ENCODE measurements around the gene ROBO2.

Gene ROBO2, protein sequence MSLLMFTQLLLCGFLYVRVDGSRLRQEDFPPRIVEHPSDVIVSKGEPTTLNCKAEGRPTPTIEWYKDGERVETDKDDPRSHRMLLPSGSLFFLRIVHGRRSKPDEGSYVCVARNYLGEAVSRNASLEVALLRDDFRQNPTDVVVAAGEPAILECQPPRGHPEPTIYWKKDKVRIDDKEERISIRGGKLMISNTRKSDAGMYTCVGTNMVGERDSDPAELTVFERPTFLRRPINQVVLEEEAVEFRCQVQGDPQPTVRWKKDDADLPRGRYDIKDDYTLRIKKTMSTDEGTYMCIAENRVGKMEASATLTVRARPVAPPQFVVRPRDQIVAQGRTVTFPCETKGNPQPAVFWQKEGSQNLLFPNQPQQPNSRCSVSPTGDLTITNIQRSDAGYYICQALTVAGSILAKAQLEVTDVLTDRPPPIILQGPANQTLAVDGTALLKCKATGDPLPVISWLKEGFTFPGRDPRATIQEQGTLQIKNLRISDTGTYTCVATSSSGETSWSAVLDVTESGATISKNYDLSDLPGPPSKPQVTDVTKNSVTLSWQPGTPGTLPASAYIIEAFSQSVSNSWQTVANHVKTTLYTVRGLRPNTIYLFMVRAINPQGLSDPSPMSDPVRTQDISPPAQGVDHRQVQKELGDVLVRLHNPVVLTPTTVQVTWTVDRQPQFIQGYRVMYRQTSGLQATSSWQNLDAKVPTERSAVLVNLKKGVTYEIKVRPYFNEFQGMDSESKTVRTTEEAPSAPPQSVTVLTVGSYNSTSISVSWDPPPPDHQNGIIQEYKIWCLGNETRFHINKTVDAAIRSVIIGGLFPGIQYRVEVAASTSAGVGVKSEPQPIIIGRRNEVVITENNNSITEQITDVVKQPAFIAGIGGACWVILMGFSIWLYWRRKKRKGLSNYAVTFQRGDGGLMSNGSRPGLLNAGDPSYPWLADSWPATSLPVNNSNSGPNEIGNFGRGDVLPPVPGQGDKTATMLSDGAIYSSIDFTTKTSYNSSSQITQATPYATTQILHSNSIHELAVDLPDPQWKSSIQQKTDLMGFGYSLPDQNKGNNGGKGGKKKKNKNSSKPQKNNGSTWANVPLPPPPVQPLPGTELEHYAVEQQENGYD (N-terminal part only)

DNA sequence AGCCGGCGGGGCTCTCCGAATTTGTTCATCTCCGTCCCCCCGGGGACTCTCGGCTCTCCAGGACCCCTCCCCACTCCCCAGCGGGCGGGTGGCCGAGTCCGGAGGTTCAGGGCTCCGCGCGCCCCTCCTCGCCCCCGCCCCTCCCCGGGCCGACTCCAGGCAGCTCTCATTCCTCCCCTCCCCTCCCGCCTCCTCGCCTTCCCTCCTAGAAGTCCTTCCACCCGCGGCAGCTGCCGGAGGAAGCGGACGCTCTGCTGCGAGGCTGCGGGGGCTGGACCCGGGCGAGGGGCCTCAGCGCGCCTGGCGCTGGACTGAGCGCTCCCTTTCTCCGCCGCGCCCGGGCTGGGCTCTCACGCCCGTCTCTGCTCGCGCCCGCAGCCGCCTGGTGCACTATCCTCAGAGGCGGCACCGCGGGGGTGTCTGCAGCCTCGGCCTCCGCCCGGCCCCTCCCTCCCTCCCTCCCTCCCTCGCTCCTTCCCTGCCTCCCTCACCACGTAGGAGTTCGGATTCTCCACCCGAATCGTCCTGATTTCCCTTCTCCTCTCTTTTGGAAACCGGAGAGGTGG lies at the start of gene ROBO2:
Gene ROBO2 (plus strand): TSS at position 494 of the 566 bp plus-strand sequence. CDS start 687 bp downstream, outside the sequence.
- peak; percentile 27 to 35 for DNase-seq

- DNase-seq, result no peak
These were observed 49.3 kb upstream of the ROBO2 start for GRCh38 chr3:76990606-76991005.

- DNase-seq, result no peak
These were observed 48.7 kb upstream of the ROBO2 start for GRCh38 chr3:76991165-76991564.

GRCh38 chr3:76997733-76998132 lies 42.2 kb upstream of the ROBO2 start:
- DNase-seq, result no peak

DNA sequence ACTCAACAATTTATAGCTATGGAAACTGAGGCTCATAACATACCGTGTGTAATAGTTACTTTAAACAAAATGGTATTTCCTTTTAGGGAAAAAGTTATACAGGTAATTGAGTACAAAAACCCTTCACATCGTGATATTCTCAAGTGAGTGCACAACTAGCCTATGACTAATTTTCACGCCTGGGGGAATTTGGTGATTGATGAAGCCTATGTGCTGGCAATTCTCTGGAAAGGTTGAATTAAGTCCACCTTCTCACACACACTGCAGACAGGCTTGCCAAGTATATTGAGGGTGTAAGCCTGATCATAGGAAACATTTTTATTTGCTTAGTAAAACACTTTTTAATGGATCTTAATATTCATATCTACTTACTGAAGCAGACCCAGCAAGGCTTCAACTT lies 41.3 kb upstream of the ROBO2 start:
- DNase-seq, result no peak

DNA sequence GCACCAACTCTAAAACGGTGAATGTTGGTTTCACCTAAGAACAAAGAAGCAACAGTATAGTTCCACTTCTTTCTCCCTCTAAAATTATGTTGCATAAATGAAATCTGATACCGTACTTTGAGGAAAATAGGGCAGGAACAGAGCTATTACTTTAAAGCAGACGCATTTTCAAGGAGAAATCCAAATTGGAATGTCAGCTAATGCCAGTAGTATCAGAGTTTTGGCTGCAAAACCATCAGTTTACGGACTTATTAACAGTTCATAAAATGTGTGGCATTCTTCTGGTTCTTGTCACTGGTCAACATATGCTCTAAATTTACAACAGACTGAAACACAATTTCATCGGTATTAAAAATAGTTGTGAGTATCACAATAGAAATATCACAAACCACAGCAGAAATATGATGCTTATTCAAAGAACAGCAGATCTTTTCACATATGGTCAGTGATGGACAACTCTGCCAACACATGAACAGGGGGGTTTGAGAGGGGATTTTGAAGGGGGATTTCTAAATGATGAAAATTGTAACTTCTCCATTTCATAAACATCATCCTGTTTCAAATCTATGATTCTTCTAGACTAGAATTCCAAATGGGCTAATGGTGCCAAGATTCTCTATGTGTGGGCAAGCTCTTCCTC lies 38.7 kb upstream of the ROBO2 start:
- DNase-seq, result no peak

- DNase-seq, result no peak
These were observed 25.7 kb upstream of the ROBO2 start for GRCh38 chr3:77014226-77014625.

GRCh38 chr3:77025471-77025870 lies 14.4 kb upstream of the ROBO2 start:
- DNase-seq, result no peak

- no peak for DNase-seq
These were observed 12.8 kb upstream of the ROBO2 start for GRCh38 chr3:77026904-77027634.

GRCh38 chr3:77028005-77028404 lies 11.9 kb upstream of the ROBO2 start:
- DNase-seq, result no peak

DNA sequence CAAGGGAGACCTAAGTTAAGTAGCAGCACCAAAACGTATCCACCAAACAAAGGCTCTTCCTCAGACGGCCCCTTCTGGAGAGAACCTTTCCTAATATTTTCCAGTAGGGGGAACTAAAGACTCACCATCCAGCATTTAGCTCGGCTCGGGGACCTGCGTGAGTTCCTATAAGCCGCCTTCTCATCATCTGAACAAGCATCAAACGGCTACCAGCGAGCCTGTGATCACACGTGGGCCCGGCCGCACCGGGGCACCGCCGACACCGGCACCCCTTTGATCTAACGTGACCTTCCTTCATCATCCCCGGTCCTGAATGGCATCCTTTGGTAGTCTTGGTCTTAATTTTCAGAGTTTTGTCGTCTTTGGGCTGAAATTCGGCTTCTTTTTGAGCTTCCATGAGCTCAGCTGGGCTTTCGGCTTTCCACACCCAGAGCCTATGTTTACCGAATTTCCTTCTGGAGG lies 1.4 kb upstream of the ROBO2 start:
- peak; percentile 92 to 94 for DNase-seq

GRCh38 chr3:77038930-77039605 lies 831 bp upstream of the ROBO2 start:
- DNase-seq, result peak in 1 of 2 experiments; percentile 22

- no peak for DNase-seq
These were observed 317 bp downstream of the ROBO2 start for GRCh38 chr3:77040216-77040615.

DNA sequence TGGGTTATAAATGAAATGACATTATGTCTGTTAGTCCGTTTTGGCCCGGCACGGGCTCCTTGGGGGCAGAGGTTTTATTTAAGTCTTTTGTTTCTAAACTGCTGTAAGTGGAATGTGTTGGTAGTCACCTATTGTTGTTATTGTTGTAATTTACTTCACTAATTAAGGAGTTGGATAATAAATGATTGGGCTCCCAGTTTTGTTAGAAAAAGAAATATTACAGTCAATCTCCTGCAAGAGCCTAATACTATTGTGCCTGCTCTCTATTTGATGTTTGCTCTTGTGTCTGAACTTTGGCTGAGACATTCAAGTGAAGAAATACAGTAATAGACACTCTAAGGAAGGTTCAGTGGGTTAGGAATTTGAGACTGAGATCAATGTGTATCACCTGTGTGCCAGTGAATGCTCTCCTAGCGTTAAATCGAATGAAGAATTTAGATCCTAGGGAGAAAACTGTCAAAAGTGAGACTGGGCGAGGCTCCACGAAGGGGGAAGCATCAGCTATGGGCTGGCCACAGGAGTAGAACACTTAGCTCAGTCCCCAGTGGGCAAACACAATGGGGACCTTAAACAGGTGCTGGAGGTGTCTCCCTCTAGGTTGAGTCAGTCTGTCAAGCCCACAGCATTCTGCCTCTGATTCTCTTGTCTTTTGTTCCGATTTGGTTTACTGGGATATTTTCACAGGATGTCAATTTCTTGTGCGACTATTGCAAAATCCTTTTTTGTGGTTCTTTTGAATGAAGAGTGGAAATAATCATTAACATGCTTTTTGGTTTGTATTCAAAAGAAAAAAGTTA lies 1.2 kb downstream of the ROBO2 start:
- DNase-seq, result no peak

DNA sequence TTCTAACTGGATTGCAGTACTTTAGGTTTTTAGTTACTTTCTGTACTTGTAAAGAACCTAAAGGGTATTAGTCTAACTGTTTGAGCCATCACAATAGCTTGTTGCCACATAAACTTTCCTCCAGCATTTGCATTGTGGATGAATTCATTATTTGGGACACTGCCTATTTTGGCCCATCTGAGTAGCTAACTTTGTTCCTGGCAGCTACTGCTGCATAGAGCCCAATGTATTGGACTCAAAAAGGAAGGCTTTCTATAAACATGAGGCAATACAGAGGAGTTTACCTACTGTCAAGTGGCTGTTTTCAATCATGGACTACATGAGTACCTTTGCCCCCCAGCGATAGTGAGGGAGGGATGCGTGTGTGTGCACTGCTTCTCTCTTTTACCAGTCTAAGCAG lies 1.9 kb downstream of the ROBO2 start:
- no peak for DNase-seq

DNA sequence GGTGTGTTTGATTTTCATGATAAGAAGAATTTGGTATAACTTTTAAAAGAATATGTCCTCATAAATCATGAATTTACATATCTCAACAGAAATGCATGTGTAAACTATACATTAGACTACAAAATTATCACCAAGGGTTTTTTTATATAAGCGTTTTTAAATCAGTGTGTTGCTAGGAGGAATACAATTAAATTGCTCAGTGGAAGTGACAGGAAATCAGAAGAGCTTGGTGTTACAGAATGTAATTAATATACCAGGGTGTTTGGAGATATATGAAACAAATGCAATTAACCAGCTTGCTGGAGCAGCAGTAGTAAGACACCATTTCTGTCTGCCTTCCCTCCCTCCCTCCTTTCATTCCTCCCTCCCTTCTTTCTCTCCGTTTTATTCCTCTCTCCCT lies 2.4 kb downstream of the ROBO2 start:
- DNase-seq, result no peak

DNA sequence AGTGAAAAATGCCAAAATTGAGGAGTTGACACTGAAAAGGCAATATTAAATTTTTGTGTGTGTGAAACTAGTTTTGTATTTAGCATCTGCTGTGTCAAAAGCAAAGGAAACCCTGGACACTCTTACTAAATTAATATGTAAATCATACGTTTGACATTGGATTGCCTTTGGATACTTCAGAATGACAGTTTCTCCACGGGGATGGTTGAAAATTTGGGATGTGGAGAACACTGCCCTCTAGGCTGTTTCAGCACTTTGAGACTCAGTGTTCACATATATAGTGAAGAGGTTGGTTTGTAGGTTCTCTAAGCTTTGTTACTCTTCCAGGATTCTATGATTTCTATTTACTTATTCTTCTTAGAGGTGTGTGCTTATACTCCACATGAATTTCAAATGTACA lies 3.0 kb downstream of the ROBO2 start:
- no peak for DNase-seq

DNA sequence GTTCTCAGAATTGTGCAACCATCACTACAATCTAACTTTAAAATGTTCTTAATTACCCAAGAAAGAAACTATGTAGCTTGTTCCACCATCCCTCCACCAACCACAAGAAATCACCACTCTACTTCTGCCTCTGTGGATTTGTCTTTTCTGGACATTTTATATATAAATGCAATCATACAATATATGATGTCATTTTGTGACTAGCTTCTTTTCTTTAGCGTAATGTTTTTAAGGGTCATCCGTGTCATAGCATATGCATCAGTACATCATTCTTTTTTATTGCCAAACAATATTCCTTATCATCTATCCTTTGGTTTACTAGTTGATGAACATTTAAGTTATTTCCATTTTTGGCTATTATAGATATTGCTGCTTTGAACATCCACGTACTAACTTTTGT lies 5.8 kb downstream of the ROBO2 start:
- no peak for DNase-seq

DNA sequence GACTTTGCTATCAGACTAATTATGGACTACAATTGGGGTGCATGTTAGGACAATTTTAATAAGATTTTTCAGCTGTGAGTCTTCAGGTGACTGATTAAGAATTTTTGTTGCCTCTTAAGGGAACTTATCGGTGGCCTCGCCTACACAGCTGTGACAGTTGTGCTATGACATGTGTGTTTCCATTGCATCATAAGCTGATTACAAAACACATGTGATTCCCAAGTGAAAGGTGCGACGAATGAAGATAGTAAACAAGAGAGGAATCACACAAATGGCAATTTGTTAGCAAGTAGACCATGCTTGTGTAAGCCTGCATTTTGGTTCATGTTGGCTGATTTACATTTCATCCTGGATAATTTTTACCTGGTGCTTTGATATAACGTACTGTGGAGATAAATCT lies 8.3 kb downstream of the ROBO2 start:
- DNase-seq, result no peak

DNA sequence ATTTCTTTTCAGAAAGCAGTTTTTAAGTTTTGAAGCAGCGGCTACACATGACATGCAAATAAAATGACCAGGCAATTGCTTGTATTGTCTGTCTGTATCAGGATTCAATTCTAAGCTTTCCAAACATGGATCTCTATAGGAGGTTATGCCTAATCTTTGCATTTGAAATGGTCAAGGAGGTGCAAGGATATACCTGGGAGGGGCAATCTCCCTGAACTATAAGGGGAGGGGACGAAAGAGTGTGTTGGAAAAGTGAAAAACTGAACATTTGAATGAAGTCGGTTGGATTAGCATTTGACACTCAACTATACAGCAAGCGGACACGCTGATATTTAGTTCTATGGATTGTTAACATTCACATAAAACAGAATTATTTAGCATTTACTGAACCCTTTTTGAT lies 11.7 kb downstream of the ROBO2 start:
- DNase-seq, result no peak
